GM08714 (cell line): Measurements from ENCODE around the gene ZNF587.
A peak's percentile ranks its signal among the peaks of the same experiment; 100 is the strongest.
"Not testable (repeated sequence)": the region's sequence is repeated elsewhere in the genome, so short reads cannot be mapped to it uniquely, and the experiment has no call there.

Source experiments
- H3K4me3 ChIP-seq: fragments of 200-500 bp; sonication (Bioruptor generic); 2 replicates; pipeline ENCODE4 v1.5.1; 2014; ENCODE audit warnings: mild to moderate bottlenecking, low read length, inconsistent platforms
- ZNF274 ChIP-seq: IDR thresholded peaks from 2 replicates; pipeline ENCODE4 v1.6.1; 2012; ENCODE audit warnings: mild to moderate bottlenecking, low read depth, low read length

ZNF587 gene

DNA sequence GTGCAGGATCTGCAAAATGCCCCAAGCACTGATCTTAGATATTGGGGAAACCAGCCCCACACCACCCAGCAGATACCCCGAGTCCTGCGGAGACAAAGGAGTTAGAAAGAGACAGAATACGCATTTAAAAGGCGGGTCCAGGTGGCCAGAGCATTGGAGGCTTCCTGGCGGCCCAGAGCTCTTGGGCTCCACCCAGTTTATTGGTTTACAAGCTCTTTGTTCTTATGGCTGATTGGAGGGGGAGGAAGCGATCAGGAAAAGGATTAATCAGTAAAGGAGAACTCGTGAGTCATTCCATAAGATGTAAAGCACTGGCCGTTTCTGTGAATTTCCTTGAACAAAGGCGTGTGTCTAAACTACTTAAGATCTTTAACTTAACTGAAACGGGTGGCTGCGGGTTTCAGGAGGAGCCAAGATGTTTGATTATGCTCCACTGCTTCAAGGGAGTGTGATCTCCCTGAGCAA lies 926 bp downstream of the ZNF587 start:
- no peak for TF ChIP-seq ZNF274
- H3K4me3 ChIP-seq, result peak overlapping the region; percentile 93

DNA sequence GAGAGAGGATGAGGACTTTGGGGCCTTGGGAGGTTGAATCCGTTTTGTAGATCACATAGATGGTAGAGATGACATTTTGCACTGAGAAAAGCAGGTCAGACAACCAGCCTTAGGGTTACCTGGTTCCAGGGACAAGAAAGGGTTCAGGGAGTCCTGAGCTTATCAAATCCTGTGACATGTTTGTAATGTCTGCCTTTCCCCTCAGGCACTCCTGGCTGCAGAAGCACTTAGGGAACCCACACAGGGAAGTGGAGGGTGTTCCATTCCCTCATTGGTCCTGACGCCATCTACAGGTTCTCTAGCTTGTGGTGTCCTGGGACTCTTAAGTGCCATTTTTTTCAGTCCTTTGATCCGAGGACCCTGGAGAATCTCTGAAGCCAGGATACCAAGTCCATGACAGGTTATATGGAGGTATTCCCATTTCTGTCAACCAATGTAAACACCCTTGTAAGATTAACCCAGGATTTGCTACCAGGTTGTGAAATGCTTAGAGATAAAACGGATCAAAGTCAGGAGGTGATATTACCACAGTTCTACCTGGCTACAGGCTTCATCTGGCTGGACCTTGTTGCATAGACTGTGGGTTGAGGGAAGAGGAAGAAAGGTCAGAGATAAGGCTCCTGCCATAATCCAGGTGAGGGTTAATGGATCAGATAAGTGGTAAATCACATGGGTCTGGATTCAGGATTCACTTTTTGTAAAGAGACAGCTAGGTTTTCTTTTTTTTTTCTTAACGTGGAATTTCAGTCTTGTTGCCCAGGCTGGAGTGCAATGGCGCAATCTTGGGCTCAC lies 2.3 kb downstream of the ZNF587 start:
- not testable (repeated sequence) for H3K4me3 ChIP-seq

DNA sequence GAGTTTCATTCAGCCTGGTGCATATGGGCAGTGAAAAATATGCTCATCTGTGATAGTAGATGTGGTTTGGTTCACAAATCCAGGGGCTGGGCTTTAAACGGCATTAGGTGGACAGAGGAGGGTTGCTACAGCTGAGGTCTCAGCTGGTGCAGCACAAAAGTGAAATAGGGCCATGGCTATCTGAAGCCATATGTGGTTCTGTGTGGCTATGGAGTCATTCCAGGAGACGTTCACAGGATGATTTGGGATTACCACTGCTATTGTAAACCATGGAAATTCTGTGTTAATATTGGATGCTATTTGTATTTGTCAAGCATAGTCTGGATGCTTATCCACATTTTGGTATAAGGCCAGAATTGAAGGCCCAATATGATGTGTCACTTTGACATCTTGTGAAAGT lies 4.5 kb downstream of the ZNF587 start:
- not testable (repeated sequence) for H3K4me3 ChIP-seq

DNA sequence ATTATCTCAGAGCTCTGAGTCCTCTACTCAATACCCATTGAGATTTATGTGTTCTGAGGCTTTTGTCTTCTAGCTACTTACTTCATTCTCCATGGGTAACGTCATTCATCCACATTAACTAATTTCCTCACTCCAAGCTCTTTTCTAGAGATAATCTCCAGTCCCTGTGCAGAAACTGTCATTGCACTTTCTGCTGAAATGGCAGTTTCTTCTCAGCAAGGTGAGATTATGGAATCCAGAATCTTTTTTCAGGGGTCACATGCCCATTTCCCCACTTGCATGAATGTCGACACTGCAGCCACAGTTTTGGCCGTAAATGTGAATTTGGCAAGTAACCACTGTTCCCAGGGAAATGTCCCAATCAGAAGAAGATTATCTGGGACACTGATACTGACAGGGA lies 12.7 kb downstream of the ZNF587 start:
- H3K4me3 ChIP-seq, result not testable (repeated sequence)

DNA sequence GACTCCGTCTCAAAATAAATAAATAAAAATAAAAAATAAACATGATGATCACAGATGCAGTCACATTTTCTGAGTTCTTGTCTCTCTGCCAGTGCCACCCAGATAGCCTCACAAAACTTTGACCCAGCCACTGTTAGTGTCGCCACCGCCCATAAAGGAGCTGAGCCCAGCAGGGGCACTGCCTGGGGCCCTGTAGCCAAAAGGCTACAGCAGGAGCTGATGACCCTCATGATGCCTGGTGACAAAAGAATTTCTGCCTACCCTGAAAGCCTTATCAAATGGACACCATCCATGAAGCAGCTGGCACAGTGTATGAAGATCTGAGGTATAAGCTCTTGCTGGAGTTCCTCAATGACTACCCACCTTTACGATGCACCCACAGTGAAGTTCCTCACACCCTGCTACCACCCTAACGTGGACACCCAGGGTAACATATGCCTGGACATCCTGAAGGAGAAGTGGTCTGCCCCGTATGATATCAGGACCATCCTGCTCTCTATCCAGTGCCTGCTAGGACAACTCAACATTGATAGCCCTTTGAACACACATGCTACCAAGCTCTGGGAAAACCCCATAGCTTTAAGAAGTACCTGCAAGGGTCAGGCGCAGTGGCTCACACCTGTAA lies 18.3 kb downstream of the ZNF587 start:
- TF ChIP-seq ZNF274, result no peak
- H3K4me3 ChIP-seq, result no peak overlapping the region

DNA sequence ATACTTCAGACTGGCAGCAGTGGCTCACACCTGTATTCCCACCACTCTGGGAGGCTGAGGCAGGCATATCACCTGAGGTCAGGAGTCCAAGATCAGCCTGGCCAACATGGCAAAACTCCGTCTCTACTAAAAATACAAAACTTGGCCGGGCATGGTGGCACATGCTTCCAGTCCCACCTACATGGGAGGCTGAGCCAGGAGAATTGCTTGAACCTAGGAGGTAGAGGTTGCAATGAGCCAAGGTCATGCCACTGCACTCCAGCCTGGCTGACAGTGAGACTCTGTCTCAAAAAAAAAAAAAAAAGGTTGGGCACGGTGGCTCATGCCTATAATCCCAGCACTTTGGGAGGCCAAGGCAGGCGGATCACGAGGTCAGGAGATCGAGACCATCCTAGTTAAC lies 20.0 kb downstream of the ZNF587 start:
- not testable (repeated sequence) for H3K4me3 ChIP-seq

DNA sequence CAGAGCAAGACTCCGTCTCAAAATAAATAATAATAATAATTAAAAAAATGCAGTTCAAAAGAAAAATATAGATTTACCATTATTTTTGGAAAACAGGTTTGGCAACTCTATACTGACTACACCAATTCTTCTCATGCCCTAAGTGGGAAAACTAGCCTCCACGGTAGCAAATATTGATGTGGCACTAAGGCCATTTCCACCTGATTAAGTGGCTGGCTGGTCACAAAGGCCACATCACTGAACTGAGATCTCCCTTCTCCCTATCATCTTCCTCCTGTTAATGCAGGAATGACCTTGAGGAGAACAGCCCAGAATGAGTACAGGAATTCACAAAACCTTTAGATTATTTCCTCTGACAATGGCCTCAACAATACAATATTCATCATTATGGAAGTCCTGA lies 20.6 kb downstream of the ZNF587 start:
- TF ChIP-seq ZNF274, result no peak
- H3K4me3 ChIP-seq, result no peak overlapping the region

DNA sequence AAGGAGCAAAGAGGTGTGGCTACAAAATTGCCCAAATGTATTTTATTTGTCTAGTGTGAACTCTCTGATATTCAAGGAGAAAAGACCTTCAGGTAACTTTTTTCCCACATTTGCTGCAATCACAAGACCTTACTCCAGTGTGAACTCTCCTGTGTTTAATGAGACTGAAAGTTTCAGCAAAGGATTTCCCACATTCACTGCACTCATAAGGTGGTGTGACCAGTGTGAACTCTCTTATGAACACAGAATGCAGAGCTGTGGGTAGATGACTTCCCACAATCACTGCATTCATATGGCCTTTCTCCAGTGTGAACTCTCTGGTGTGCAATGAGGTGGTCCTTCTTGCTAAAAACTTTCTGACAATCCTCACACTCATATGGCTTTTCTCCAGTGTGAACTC lies 22.8 kb downstream of the ZNF587 start:
- H3K4me3 ChIP-seq, result no peak overlapping the region
- no peak for TF ChIP-seq ZNF274

DNA sequence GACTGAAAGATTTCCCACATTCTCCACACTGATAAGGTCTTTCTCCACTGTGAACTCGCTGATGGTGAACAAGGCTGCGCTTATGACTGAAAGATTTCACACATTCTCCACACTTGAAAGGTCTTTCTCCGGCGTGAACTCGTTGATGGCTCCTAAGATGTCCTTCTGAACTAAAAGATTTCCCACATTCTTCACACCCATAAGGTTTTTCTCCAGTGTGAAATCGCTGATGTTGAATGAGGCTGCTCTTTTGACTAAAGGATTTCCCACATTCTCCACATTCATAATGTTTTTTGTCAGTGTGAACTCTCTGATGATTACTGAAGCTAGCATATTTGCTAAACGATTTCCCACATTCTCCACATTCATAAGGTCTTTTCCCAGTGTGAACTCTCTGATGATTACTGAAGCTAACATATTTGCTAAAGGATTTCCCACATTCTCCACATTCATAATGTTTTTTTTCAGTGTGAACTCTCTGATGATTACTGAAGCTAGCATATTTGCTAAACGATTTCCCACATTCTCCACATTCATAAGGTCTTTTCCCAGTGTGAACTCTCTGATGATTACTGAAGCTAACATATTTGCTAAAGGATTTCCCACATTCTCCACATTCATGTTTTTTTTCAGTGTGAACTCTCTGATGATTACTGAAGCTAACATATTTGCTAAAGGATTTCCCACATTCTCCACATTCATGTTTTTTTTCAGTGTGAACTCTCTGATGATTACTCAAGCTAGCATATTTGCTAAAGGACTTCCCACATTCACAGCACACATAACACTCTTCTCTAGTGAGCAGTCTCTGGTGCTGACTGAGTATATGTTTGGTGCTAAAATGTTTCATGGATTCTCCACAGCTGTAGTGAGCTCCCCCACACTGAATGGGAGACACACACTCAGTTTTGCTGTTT lies 24.5 kb downstream of the ZNF587 start:
- not testable (repeated sequence) for H3K4me3 ChIP-seq

DNA sequence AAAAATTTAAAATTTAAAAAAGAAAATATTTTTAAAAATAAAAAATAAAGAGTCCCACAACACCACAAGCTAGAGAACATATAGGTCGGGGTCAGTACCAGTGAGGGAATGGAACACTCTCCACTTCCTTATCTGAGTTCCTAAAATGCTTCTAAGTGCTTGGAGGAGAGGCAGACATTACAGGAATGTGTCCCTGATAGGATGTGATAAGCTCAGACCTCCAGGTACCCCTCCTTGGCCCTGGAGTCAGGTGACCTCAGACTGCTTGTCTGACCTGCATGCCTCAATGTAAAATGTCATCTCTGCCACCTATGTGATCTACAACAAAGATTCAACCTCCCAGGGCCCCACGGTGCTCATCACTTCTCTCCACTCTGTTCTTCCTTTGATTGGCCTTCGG lies 36.4 kb downstream of the ZNF587 start:
- H3K4me3 ChIP-seq, result no peak overlapping the region
- no peak for TF ChIP-seq ZNF274

DNA sequence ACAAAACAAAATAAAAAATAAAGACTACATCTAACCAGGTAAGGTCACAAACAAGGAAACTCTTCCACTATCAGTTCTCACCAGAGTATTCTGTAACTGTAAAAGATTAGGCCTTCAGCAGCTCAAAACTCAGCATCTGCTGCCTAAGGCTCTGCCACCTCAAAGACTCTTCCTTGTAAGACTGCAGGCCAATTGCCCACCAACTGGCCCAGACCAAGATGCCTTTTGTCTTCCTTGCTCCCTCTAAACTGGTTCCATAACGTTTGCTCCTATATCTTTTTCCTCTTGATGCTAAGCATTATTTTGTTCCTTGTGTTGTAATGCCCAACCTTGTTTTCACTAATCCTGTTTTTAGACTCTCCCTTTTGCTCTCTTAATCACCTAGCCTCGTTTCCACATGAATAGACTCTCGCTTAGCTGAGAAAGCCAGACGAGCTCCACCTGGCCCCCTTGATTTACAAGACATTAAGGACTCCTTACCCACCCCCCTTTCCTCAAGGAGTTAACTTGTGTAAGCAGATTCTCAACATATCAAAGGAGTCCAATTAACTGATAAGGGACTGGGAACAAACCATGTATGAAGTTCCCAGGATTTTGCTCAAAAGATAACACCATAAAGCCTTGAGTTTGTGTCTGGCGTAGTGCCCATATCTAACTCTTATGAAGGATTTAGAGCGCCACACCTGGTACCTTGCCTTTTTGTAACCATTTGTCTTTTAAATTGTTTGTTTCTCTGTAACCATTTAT lies 37.7 kb downstream of the ZNF587 start:
- peak overlapping the region; percentile 96 for H3K4me3 ChIP-seq
- TF ChIP-seq ZNF274, result no peak

DNA sequence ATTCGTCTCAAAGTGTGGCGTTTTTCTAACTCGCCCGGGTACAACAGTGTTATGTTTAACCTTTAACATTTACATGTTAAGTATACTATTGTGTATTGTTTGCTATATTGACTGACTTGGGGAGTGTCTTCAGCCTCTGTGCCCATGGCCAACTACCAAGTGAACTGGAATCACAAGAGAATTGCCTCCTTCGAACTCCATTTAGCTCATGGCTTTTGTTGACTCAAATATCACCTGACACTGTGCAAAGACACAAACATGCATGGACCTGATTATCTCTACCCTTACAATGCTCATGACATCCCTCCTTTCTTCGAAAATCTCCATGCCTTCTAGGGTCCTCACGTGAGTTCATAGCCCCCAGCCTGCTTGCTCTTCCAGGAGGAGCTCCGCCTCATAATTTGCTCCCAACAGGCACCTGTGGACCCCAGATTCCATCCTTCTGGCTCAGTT lies 38.5 kb downstream of the ZNF587 start:
- H3K4me3 ChIP-seq, result peak overlapping the region; percentile 96
- no peak for TF ChIP-seq ZNF274

DNA sequence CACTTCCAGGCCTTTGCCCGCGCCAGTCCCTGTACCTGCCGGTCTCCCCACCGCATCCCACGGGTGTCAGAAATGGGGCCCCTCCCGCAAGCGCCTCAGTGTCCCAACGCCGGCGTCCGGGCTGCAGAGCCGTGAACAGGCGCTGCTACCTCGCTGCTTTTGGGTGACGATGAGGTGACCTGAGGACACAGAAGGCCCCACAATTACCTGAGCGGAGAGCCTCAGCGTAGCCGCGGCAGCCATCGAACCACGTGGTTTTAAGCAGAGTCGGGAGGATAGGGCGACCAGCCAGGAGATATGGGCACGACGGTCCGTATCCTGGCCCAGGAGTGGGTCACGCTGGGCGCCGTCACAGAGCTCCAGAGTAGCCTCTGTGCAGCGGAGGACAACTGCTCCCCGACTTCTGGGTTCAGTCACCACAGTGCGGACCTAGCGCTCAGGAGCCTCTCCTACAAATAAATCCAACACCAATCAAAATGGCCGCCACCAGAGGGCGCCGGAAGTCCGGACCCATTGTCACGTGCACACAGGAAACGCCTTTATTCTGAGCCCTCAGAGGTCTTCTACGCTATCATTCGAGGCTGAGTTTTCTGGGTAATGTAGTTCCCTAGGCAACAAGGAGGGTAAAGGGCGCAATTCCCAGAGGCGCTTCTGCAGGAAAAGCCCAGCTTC lies 39.0 kb downstream of the ZNF587 start, which contains the start of gene ZNF814:
TSS of gene ZNF814 (minus strand) at position 478 of the 672 bp plus-strand sequence. CDS start at position 243, 235 bp downstream.
- H3K4me3 ChIP-seq, result peak within 1 kb of the TSS; percentile 96
- no peak for TF ChIP-seq ZNF274

DNA sequence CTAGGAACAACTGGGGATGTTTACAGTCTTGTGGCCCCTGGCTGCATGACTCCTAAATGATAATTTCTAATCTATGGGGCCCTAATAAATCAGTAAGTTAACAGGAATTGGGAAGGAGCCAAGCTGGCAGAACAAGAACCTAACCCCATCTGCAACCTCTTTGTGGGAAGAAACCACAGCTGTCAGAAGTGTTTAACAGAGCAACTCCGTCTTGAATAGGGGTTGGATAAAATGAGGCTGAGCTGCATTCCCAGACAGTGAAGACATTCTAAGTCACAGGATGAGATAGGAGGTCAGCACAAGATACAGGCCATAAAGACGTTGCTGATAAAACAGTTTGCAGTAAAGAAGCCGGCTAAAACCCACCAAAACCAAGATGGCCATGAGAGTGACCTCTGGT lies 41.0 kb downstream of the ZNF587 start:
- not testable (repeated sequence) for H3K4me3 ChIP-seq
